Duodenal mucosa (tissue), 2 donors: Measurements from ENCODE around the gene GRP.

Source experiments
- H3K27ac ChIP-seq: one replicate; pipeline ENCODE4 v1.7.0; 2013; ENCODE audit warnings: low read depth, low read length
- H3K27me3 ChIP-seq, 2 donors: one replicate each; pipeline ENCODE4 v1.7.0; 2013; ENCODE audit warnings: low read length in 2 of 2, control low read depth in 1 of 2; ENCODE audit not compliant: insufficient read depth in 2 of 2, control insufficient read depth in 1 of 2
- H3K36me3 ChIP-seq, 2 donors: one replicate each; pipeline ENCODE4 v1.7.0; 2013; ENCODE audit warnings: low read length in 2 of 2, control low read depth in 1 of 2; ENCODE audit not compliant: insufficient read depth in 2 of 2, control insufficient read depth in 1 of 2
- H3K4me1 ChIP-seq, 2 donors: one replicate each; pipeline ENCODE4 v1.7.0; 2013; ENCODE audit warnings: low read length in 2 of 2, control low read depth in 1 of 2; ENCODE audit not compliant: insufficient read depth in 2 of 2, control insufficient read depth in 1 of 2
- H3K4me3 ChIP-seq, 2 donors: one replicate each; pipeline ENCODE4 v1.7.0; 2013; ENCODE audit warnings: low read length in 2 of 2, low read depth in 1 of 2
- H3K9ac ChIP-seq, 2 donors: one replicate each; pipeline ENCODE4 v1.7.0; 2013; ENCODE audit warnings: low read length in 2 of 2, low read depth in 1 of 2
- H3K9me3 ChIP-seq, 2 donors: one replicate each; pipeline ENCODE4 v1.7.0; 2013; ENCODE audit warnings: low read length in 2 of 2, control low read depth in 1 of 2; ENCODE audit not compliant: control insufficient read depth in 1 of 2

The GRP gene

DNA sequence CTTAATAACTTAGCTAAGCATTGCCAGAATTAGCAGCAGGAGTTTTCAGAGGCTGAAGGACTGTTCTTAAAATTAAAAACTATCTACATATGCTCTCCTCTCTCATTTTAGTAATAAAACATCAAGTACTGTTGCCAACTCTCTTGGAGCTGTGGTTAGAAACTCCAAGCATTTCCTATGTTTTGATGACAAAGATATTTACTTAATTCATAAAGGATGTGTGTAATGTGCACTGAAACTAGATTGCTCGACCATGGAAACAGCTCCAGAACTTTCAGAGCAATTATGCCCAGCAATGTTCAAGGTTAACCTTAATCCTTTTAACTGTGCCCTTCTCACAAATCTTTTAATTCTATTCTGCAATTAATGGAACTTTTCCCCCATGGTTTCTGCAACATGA, 8.4 kb downstream of the GRP start:
- Histone ChIP-seq H3K4me1 (no peaks in the 10 kb centered on the region), H3K4me3 (no peak overlapping the region), H3K36me3 (no peaks in the 10 kb centered on the region), H3K27me3 (peaks cover 0 to 4% of the 10 kb centered on the region in 2 donors), H3K9me3 (no peaks in the 10 kb centered on the region), H3K27ac (no peak overlapping the region), H3K9ac (no peak overlapping the region)

DNA sequence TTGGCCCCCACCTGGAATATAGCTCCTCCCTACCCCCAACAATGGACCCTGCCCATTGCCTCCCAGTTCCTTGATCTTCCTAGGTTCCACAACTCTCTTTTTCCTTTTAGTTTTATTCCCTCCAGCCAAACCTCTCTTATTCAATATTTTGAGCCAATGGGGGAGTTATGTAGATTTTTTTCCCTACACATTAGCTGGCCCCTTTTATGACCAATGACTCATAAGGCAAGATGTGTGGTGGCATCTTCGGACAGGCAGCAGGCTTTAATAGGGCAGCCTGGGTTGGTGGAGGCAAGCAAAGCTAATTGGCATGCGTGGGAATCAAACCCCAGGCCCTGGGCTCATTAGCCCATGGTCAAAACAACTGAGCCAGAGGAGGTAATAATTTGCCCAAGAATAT, 9.2 kb downstream of the GRP start:
- Histone ChIP-seq H3K27me3 (peaks cover 0 to 4% of the 10 kb centered on the region in 2 donors), H3K4me3 (no peak overlapping the region), H3K4me1 (no peaks in the 10 kb centered on the region), H3K9me3 (no peaks in the 10 kb centered on the region), H3K27ac (no peak overlapping the region), H3K36me3 (no peaks in the 10 kb centered on the region), H3K9ac (no peak overlapping the region)

DNA sequence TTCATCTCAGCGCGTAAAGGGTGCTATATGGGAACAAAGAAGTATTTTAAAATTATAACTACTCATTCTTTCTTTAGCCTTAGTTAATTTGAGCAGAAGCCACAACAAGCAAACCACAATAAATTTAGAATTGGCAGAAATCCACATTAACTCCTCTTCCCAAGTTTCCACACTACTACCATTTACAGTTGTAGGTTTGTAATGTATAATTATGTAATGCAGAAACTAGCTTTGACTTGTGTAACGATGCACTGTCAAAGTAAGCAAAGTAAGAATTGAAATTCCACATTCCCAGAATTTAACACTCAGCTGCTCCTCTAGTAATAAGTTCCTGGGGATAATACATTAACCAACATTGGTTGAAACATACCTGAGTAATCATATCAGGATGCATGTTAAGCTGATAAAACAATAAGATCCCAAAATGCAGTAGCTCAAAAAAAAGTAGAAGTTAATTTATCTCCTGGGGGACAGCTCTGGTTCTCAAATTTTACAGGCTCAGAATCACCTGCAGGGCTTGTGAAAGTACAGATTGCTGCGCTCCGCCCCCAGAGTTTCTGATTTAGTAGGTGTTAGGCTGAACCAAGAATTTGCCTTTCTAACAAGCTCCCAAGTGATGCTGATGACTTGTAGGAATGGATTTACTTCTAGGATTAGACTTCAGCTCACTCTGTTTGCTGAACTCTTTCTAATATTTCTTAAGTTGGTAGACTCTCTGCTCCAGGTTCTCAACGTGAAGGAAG, 9.9 kb downstream of the GRP start:
- Histone ChIP-seq H3K9ac (no peak overlapping the region), H3K9me3 (no peaks in the 10 kb centered on the region)

DNA sequence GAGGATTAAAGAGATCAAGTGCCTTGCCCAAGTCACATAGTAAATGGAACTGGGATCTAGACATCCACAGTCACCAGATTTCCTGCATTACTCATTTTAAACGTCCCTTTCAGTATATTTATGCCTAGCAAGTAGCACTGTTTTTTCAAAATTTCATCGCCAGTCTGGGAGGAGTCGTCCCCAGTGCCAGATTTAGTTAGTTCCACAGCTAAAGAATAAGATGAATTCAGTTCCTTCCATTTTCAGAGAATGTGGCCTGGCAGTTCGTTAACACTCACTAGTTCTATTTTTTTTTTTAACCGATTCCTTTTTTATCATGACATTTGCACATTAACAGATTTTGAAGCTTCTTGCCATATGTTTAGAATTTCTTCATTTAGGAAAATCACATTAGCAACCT, 11.2 kb downstream of the GRP start:
- no peak overlapping the region for H3K27ac ChIP-seq
- H3K9me3 ChIP-seq = no peaks in the 10 kb centered on the region
- H3K9ac ChIP-seq = no peak overlapping the region
- no peaks in the 10 kb centered on the region for H3K36me3 ChIP-seq
- no peaks in the 10 kb centered on the region for H3K4me1 ChIP-seq
- peaks cover 0 to 4% of the 10 kb centered on the region in 2 donors for H3K27me3 ChIP-seq
- no peak overlapping the region for H3K4me3 ChIP-seq

More for the DNA sequence above, 9.9 kb downstream of the GRP start:
- Histone ChIP-seq H3K36me3 (no peaks in the 10 kb centered on the region), H3K27me3 (peaks cover 0 to 4% of the 10 kb centered on the region in 2 donors), H3K27ac (no peak overlapping the region), H3K4me3 (no peak overlapping the region), H3K4me1 (no peaks in the 10 kb centered on the region)

DNA sequence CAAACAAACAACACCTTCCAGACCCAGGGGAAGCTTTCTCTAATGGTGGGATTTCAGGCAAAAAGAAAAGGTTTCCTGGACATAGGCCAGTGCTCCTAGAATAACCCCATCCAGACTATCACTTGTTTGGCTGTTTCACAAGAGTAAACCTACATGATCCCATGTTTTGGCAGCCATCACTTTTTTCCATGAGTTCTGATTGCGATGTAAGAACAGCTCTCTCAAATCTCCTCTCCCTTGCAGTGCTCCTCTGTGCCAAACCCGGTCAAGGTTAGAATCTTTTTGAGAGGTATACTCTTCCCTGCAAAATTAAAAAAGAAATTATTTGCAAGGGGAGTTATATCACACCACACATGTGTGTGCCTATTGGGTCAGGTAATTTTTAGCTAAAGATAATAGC, 11.9 kb downstream of the GRP start:
- Histone ChIP-seq H3K27me3 (peaks cover 0 to 4% of the 10 kb centered on the region in 2 donors), H3K4me1 (no peaks in the 10 kb centered on the region), H3K36me3 (no peaks in the 10 kb centered on the region), H3K9me3 (no peaks in the 10 kb centered on the region), H3K4me3 (no peak overlapping the region), H3K9ac (no peak overlapping the region), H3K27ac (no peak overlapping the region)

DNA sequence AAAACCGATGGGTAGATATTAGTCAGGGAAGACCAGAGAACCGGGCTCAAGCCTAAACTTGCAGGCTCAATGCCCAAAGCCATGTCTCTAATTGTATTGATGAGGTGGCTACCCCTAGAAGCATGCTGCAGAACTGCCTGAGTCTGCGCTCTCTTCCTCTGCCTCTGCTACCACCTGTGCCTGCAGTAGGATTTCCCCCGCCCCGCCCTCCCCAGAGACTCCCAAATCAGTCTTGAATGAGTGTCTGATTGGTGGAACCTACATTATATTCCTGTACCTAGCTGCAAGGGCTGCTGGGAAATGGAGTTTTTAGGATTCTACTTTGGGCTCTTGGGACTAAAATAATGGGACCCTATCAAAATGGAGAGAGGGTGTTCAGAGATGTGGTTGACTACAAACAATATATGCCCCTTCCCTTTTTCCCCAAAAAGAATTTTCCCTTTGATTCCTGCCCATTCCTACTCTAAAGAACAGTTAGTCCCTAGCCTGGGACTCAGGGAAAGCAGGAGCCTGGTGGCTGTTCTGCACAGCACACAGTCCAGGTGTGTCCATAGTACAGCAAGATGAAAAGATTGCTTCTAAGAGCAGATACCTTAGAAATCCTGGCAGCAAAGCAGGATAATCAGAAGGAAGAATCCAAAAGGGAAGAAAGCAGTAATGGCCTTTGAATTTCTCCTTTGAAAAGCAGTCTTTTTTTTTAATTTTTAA, 12.5 kb downstream of the GRP start:
- Histone ChIP-seq H3K9me3 (no peaks in the 10 kb centered on the region), H3K27me3 (peaks cover 0 to 4% of the 10 kb centered on the region in 2 donors), H3K36me3 (no peaks in the 10 kb centered on the region), H3K4me3 (no peak overlapping the region), H3K27ac (no peak overlapping the region), H3K9ac (no peak overlapping the region), H3K4me1 (no peaks in the 10 kb centered on the region)

DNA sequence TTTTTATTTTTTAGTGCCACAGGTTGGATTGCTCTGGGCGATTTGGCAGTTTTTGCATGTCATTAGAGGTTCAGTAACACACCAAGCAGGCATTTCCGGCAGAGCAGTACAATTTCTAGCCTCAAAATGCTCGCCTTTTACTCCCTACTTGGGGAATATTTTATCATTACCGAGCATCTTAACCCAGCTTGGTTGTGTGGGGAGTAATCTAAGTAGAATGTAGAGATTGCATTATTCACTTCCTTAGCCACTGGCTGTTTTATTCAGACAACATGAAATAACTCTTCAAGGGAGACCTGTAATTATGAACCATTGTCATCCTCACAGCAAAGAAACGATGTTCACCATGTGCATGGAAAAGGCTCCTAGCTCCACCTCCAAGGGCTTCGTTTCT, 13.1 kb downstream of the GRP start:
- Histone ChIP-seq H3K27me3 (peaks cover 0 to 4% of the 10 kb centered on the region in 2 donors), H3K9ac (no peak overlapping the region), H3K4me1 (no peaks in the 10 kb centered on the region), H3K36me3 (no peaks in the 10 kb centered on the region), H3K27ac (no peak overlapping the region), H3K9me3 (no peaks in the 10 kb centered on the region), H3K4me3 (no peak overlapping the region)

DNA sequence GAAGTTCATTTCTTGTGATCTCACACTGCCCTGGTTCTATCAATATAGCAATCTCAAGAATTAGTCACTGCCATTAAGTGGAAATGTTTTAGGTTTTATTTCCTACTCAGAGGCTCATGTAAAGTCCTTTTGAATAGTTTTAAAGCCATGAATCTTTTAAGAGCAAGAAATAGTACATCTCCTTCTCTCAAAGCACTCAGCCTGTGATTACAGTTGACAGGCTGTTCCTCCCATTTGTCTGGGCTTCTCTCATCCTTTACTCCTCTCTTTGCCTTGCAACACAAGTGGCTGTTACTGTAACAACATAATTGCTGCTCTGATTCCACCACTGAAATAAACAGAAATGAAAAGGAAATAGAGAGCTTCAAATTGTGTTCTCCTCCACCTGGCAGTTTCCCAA, 18.4 kb downstream of the GRP start:
- H3K9me3 ChIP-seq = no peaks in the 10 kb centered on the region
- no peaks in the 10 kb centered on the region for H3K4me1 ChIP-seq
- no peaks in the 10 kb centered on the region for H3K36me3 ChIP-seq
- no peaks in the 10 kb centered on the region for H3K27me3 ChIP-seq
- H3K27ac ChIP-seq = no peak overlapping the region
- no peak overlapping the region for H3K9ac ChIP-seq
- no peak overlapping the region for H3K4me3 ChIP-seq

DNA sequence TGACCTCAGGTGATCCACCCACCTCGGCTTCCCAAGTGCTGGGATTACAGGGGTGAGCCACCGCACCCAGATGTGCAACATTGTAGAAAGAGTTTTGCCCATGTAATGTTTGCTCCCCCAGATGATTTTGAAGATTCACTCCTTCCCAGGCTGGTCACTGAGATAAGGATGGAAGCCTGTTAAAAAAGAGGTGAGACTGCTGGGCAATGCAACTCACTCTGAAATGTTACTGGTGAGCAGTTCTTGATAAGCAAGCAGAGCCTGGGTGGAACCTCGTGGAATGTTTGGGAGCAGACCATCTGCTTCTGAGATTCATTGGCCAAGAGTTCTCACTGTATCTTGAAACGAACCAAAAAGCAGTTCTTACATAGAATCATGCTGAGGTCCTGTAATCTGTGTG, 19.7 kb downstream of the GRP start:
- Histone ChIP-seq H3K9ac (no peak overlapping the region), H3K4me3 (no peak overlapping the region), H3K4me1 (no peaks in the 10 kb centered on the region), H3K27ac (no peak overlapping the region), H3K9me3 (no peaks in the 10 kb centered on the region), H3K36me3 (no peaks in the 10 kb centered on the region), H3K27me3 (no peaks in the 10 kb centered on the region)

DNA sequence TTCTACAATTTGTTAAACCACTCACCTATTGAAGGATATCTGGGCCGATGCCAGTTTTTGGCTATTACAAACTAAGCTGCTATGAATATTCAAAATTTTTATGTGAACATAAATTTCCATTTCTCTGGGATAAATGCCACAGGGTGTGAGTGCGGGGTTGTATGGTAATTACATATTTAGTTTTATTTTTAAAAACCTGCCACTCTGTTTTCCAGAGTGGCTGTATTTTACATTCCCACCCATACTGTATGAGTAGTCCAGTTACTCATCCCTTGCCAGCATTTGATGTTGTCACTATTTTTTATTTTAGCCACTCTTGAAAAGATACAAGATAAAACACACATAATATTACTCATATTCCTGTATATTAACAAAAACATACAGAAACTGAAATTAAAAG, 22.9 kb downstream of the GRP start:
- H3K9ac ChIP-seq = no peak overlapping the region
- H3K36me3 ChIP-seq = no peaks in the 10 kb centered on the region
- no peak overlapping the region for H3K4me3 ChIP-seq
- H3K27me3 ChIP-seq = peaks cover 4 to 12% of the 10 kb centered on the region in 2 donors
- H3K27ac ChIP-seq = no peak overlapping the region
- no peaks in the 10 kb centered on the region for H3K4me1 ChIP-seq
- no peaks in the 10 kb centered on the region for H3K9me3 ChIP-seq
